HG02642 (cell line): ENCODE results near the gene METAP1.
"Not testable (repeated sequence)": the region's sequence is repeated elsewhere in the genome, so short reads cannot be mapped to it uniquely, and the experiment has no call there.

Source experiments
- ATAC-seq: cut with Tn5 transposase; IDR thresholded peaks from one replicate; pipeline ENCODE4 v1.9.1; 2021; ENCODE audit warnings: mild to moderate bottlenecking; ENCODE audit not compliant: unreplicated experiment, poor library complexity

METAP1 gene

GRCh38 chr4:98996056-98996764 lies 689 bp downstream of the METAP1 start:
- peak; percentile 23 for ATAC-seq

GRCh38 chr4:98996765-98997068 lies 1.2 kb downstream of the METAP1 start:
- ATAC-seq, result no peak

- ATAC-seq, result no peak
Observed at GRCh38 chr4:98997166-98997565, 1.6 kb downstream of the METAP1 start.

GRCh38 chr4:98998551-98998950 lies 3.0 kb downstream of the METAP1 start:
- no peak for ATAC-seq

GRCh38 chr4:99002279-99002678 lies 6.8 kb downstream of the METAP1 start:
- no peak for ATAC-seq

- ATAC-seq, result no peak
Observed at GRCh38 chr4:99008051-99008450, 12.5 kb downstream of the METAP1 start.

GRCh38 chr4:99011910-99012309 lies 16.4 kb downstream of the METAP1 start:
- no peak for ATAC-seq

- ATAC-seq, result no peak
Observed at GRCh38 chr4:99013402-99013843, 17.9 kb downstream of the METAP1 start.

- ATAC-seq, result no peak
Observed at GRCh38 chr4:99013884-99014523, 18.5 kb downstream of the METAP1 start.

- no peak for ATAC-seq
Observed at GRCh38 chr4:99021386-99021785, 25.9 kb downstream of the METAP1 start.

- no peak for ATAC-seq
Observed at GRCh38 chr4:99022566-99022965, 27.0 kb downstream of the METAP1 start.

- ATAC-seq, result not testable (repeated sequence)
Observed at GRCh38 chr4:99023800-99024251, 28.3 kb downstream of the METAP1 start.

GRCh38 chr4:99024481-99025275 lies 29.2 kb downstream of the METAP1 start:
- no peak for ATAC-seq

GRCh38 chr4:99025506-99025905 lies 30.0 kb downstream of the METAP1 start:
- ATAC-seq, result no peak

- no peak for ATAC-seq
Observed at GRCh38 chr4:99027304-99027703, 31.8 kb downstream of the METAP1 start.

GRCh38 chr4:99028187-99028586 lies 32.7 kb downstream of the METAP1 start:
- ATAC-seq, result peak; percentile 51

GRCh38 chr4:99029018-99029735 lies 33.7 kb downstream of the METAP1 start:
- ATAC-seq, result no peak

GRCh38 chr4:99029852-99030251 lies 34.3 kb downstream of the METAP1 start:
- ATAC-seq, result no peak

GRCh38 chr4:99033956-99034355 lies 38.4 kb downstream of the METAP1 start:
- ATAC-seq, result no peak

GRCh38 chr4:99038213-99038612 lies 42.7 kb downstream of the METAP1 start:
- no peak for ATAC-seq

GRCh38 chr4:99043346-99043745 lies 47.8 kb downstream of the METAP1 start:
- no peak for ATAC-seq
